SIG-M5 (cell line): Measurements from ENCODE around the gene PDZD2.
"Not testable (repeated sequence)": the region's sequence is repeated elsewhere in the genome, so short reads cannot be mapped to it uniquely, and the experiment has no call there.

Experiments used
- DNase-seq: peaks from one replicate; lab custom pipeline; 2025; lab: John Stamatoyannopoulos, UW

Gene PDZD2

GRCh38 chr5:31638748-31639418, at the start of gene PDZD2:
PDZD2 (plus strand) TSS chr5:31639131.
- no peak for DNase-seq

GRCh38 chr5:31593665-31594064, 45.3 kb upstream of the PDZD2 start:
- no peak for DNase-seq

- no peak for DNase-seq
These were observed 42.6 kb upstream of the PDZD2 start for GRCh38 chr5:31596354-31596753.

DNA sequence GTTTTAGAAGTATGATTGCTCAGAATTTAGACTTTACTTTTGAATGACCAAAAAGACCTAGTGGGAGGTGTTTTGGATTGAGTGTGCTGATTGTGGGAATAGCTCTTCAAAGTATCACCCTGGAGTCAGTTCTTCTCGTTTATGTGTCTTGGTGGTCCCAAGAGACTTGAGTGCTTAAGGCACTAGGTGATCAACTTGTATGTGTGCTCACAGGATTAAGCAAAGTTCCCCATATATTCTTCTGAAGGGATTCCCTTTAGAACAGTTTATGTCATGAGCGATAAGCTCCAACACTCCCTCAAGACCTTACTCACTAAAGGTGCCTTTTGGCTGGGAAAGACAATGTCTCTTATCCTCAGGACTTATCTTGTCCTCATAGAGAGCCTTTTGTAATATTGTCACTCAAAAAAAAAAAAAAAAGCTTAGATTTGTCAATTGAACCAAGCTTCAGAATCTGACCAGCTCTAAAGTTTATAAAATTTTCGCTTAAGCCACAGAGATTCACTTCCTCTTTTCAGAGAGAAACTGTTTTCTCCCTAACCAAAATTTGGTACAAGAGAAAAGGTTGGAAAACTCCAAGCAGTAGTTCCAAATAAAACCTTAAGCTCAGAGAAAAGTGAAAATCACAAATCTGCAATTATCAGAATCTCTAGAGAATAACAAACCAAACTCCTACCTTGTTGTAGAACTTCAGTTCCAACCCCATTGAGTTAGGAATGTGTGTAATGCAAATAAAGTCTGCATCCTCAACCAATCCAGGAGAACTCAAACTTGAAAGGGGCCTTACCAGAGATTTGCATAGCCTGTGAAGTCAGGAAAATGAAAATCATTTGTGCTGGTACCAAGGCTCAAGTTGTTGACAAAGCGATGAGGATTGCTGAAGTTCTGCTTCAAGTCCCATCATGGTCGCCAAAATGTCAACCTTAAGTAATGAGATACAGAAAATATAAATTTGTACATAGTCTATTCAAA, 40.0 kb upstream of the PDZD2 start:
- DNase-seq: no peak

- DNase-seq: not testable (repeated sequence)
These were observed 36.6 kb upstream of the PDZD2 start for GRCh38 chr5:31602305-31602704.

DNA sequence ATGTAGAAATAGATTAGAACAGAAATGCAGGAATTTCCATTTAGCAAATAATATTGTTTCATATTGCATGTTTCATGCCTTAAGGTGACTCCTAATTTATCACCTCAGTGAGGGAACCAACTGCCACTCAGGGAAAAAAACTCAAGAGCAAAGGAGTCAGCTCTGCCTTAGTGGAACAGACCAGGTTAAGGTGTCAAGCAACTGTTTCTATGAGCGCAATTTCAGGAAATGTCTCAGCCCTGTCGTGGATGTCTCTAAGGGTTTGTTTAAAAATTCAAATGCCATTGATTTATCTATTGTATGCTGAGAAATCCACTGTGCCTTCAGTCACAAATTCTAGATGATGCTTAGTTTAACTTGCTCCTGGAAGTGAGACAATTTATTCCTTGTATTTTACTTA, 34.7 kb upstream of the PDZD2 start:
- no peak for DNase-seq

GRCh38 chr5:31604644-31605043, 34.3 kb upstream of the PDZD2 start:
- no peak for DNase-seq

GRCh38 chr5:31605920-31606319, 33.0 kb upstream of the PDZD2 start:
- no peak for DNase-seq

DNA sequence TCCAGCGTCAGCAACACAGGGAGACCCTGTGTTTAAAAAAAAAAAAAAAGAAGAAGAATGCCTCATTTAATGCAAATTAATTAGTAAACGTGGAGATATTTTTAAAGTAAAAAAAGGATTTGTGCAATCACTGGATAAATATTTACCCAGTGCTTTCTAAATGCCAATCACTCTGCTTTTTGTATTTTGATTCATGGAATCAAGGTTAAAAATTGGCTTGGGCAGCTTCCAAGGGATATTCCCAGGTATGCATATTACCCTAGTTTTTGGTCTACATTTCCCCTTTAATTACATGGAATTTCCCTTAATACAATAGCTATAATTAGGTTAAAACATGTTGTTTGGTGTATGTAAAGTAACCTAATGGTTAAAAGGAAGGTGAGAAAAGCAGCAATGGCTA, 31.4 kb upstream of the PDZD2 start:
- DNase-seq: no peak

DNA sequence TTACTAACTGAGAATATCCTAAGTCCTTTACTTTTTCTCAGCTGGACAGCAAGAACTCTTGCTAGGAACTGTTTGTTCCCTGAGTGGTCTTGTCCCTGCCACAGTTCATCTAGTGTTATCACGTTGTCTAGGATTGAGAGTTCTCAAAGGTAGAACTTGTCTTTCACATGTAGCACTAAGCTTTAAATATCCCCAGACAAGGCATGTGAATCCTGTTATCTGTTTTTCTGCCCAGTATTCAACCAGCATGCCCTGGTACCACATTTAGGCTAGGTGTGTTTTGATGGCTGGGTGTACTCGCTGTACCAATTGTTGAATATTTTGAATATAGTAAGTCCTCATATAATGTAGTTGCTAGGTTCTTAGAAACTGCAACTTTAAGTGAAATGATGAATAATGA, 27.9 kb upstream of the PDZD2 start:
- DNase-seq: no peak

GRCh38 chr5:31613651-31614050, 25.3 kb upstream of the PDZD2 start:
- no peak for DNase-seq

GRCh38 chr5:31614151-31615020, 24.5 kb upstream of the PDZD2 start:
- no peak for DNase-seq

GRCh38 chr5:31617867-31618266, 21.1 kb upstream of the PDZD2 start:
- no peak for DNase-seq

GRCh38 chr5:31620026-31620425, 18.9 kb upstream of the PDZD2 start:
- DNase-seq: no peak

GRCh38 chr5:31623249-31623648, 15.7 kb upstream of the PDZD2 start:
- no peak for DNase-seq

GRCh38 chr5:31625394-31625793, 13.5 kb upstream of the PDZD2 start:
- DNase-seq: no peak

- DNase-seq: no peak
These were observed 12.8 kb upstream of the PDZD2 start for GRCh38 chr5:31626156-31626555.

GRCh38 chr5:31626604-31627234, 12.2 kb upstream of the PDZD2 start:
- DNase-seq: no peak

- DNase-seq: no peak
These were observed 8.0 kb upstream of the PDZD2 start for GRCh38 chr5:31630931-31631330.

DNA sequence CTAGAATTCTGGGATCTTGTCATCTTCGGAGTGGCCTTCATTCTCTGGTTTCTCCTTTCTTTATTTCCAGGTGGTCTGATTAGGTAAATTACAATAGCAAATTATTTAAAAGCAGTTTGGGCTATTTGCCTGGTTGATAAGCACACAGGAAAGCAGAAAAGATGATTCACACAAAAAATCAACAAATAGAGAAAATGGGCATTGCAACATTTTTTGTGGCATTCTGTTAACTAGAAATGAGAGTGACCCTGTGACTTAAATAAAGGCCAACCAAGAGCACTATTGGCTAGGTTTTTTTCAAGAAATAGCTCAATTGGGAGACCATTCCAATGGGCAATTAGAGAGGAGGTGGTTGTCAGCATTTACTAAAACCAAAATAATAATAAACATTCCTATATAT, 6.5 kb upstream of the PDZD2 start:
- no peak for DNase-seq

GRCh38 chr5:31635446-31635845, 3.5 kb upstream of the PDZD2 start:
- DNase-seq: no peak

- DNase-seq: no peak
These were observed 1.1 kb upstream of the PDZD2 start for GRCh38 chr5:31637851-31638250.
